HepG2 (cell line): ENCODE data around the gene ZNF341. TPM values are rescaled to one million over a fixed set of nuclear protein-coding genes. Genes with fewer than 3 reads are reported as not detected.

Experiments used
- ATAC-seq: fragments of 200-7000 bp; cut with Tn5 transposase; 3 replicates; pipeline ENCODE4 v1.9.1; 2020; ENCODE audit warnings: mild to moderate bottlenecking, moderate library complexity
- BruUV-seq: library from RNA; stranded (reverse); fragments of 400-500 nt; replicated peaks from 2 replicates; lab custom pipeline; 2021; lab: Mats Ljungman, UMichigan
- CTCF ChIA-PET: fragments of 300-600 bp; formaldehyde crosslinking; extraction: SDS; loops from one replicate; lab custom pipeline; 2021; ENCODE audit warnings: low total read pairs, inconsistent platforms, low intra/inter-chr PET ratio; lab: Yijun Ruan, JAX
- POLR2A ChIA-PET: fragments of 350-600 bp; sonication (Branson Sonifier 250); formaldehyde crosslinking; loops from one replicate; lab custom pipeline; 2020; ENCODE audit warnings: antibody characterized with exemption, inconsistent platforms; lab: Yijun Ruan, JAX
- DNase-seq: peaks from one replicate; pipeline ENCODE4 v3.0.0-alpha.2; 2015; ENCODE audit warnings: low spot score
- FAIRE-seq: peaks from 3 replicates; lab custom pipeline; 2011; peaks lifted over from hg19 to GRCh38; lab: Jason Lieb, UNC
- H2AFZ ChIP-seq: one replicate; pipeline ENCODE4 v1.6.1; 2011; ENCODE audit warnings: low read length, inconsistent platforms
- H3K27ac ChIP-seq: fragments of 300-600 bp; 3 replicates; pipeline ENCODE4 v1.8.0; 2011; ENCODE audit warnings: mixed run types, mild to moderate bottlenecking, mixed read lengths, low read length, inconsistent platforms; ENCODE audit not compliant: insufficient read depth; ENCODE audit errors: extremely low read length
- H3K27me3 ChIP-seq, 2 experiments: fragments of 200-600 bp in 1 of 2; 2 replicates in 1 of 2; 3 replicates in 1 of 2; pipeline versions ENCODE4 v1.6.0 to v1.8.0; 2011; ENCODE audit warnings: low read length in 2 of 2, mild to moderate bottlenecking in 2 of 2, moderate library complexity in 2 of 2, inconsistent platforms in 1 of 2; ENCODE audit not compliant: insufficient read depth in 2 of 2, control insufficient read depth in 1 of 2
- H3K36me3 ChIP-seq, 2 experiments: fragments of 200-600 bp in 1 of 2; replicated peaks in 1 of 2; 2 replicates in 1 of 2; 3 replicates in 1 of 2; pipeline versions ENCODE4 v1.5.1 to v1.8.0; 2011; ENCODE audit warnings: low read length in 2 of 2, inconsistent platforms in 1 of 2; ENCODE audit not compliant: insufficient read depth in 2 of 2, control insufficient read depth in 1 of 2
- H3K4me1 ChIP-seq: 2 replicates; pipeline ENCODE4 v1.5.1; 2012; ENCODE audit warnings: low read length, inconsistent platforms; ENCODE audit not compliant: insufficient read depth
- H3K4me2 ChIP-seq: 2 replicates; pipeline ENCODE4 v1.6.0; 2011; ENCODE audit warnings: low read depth, low read length, inconsistent platforms
- H3K4me3 ChIP-seq, 3 experiments: fragments of 200-600 bp in 1 of 3; sonication (generic), shearing (Covaris generic) in 1 of 3; replicated peaks in 1 of 3; 2 replicates each; pipeline ENCODE4 v1.5.1; 2011 to 2016; ENCODE audit warnings: low read length in 3 of 3, inconsistent platforms in 2 of 3, low read depth in 2 of 3, mild to moderate bottlenecking in 2 of 3, control low read depth in 1 of 3, mixed read lengths in 1 of 3; ENCODE audit not compliant: insufficient read depth in 1 of 3
- H3K79me2 ChIP-seq: one replicate; pipeline ENCODE4 v1.6.1; 2011; ENCODE audit warnings: low read length, inconsistent platforms; ENCODE audit not compliant: insufficient read depth
- H3K9ac ChIP-seq: 2 replicates; pipeline ENCODE4 v1.6.0; 2011; ENCODE audit warnings: mild to moderate bottlenecking, low read depth, low read length, inconsistent platforms; ENCODE audit not compliant: insufficient read depth
- H3K9me3 ChIP-seq: 2 replicates; pipeline ENCODE4 v1.5.1; 2012; ENCODE audit warnings: mild to moderate bottlenecking, low read length
- H4K20me1 ChIP-seq: 2 replicates; pipeline ENCODE4 v1.6.0; 2011; ENCODE audit warnings: inconsistent platforms, mild to moderate bottlenecking, low read length, moderate library complexity; ENCODE audit not compliant: insufficient read depth
- CHD4 ChIP-seq: fragments of 200-600 bp; sonication (generic); IDR thresholded peaks from 2 replicates; pipeline ENCODE4 v1.7.0; 2017; ENCODE audit warnings: mild to moderate bottlenecking, low read length, borderline replicate concordance
- EHMT2 ChIP-seq: fragments of 200-600 bp; sonication (generic); IDR thresholded peaks from 2 replicates; pipeline ENCODE4 v1.7.0; 2017; ENCODE audit warnings: antibody characterized with exemption, low read depth, low read length, borderline replicate concordance
- ISL2 ChIP-seq: sonication (generic); formaldehyde crosslinking; IDR thresholded peaks from 2 replicates; pipeline ENCODE4 v1.5.0; 2020; ENCODE audit warnings: missing genetic modification reagents
- JUN ChIP-seq: sonication (generic); formaldehyde crosslinking; IDR thresholded peaks from 2 replicates; pipeline ENCODE4 v1.4.0; 2020; ENCODE audit warnings: mild to moderate bottlenecking, missing genetic modification reagents
- KDM1A ChIP-seq: IDR thresholded peaks from 2 replicates; pipeline ENCODE4 v1.6.1; 2016; ENCODE audit warnings: missing compliant biosample characterization
- ONECUT2 ChIP-seq: sonication (generic); formaldehyde crosslinking; IDR thresholded peaks from 2 replicates; pipeline ENCODE4 v1.4.0; 2020; ENCODE audit warnings: missing genetic modification reagents
- STAG1 ChIP-seq: sonication (generic); formaldehyde crosslinking; IDR thresholded peaks from 2 replicates; pipeline ENCODE4 v1.4.0; 2020; ENCODE audit warnings: missing genetic modification reagents
- TP53 ChIP-seq: sonication (generic); formaldehyde crosslinking; conservative IDR thresholded peaks from 2 replicates; pipeline ENCODE4 v1.4.0; 2020; ENCODE audit warnings: missing genetic modification reagents
- UBTF ChIP-seq: sonication (generic); formaldehyde crosslinking; IDR thresholded peaks from 2 replicates; pipeline ENCODE4 v1.4.0; 2020; ENCODE audit warnings: mild to moderate bottlenecking, missing genetic modification reagents
- ZFP82 ChIP-seq: sonication (generic); formaldehyde crosslinking; IDR thresholded peaks from 2 replicates; pipeline ENCODE4 v1.5.1; 2020; ENCODE audit warnings: mild to moderate bottlenecking, missing genetic modification reagents, borderline replicate concordance
- ZGPAT ChIP-seq: IDR thresholded peaks from 2 replicates; pipeline ENCODE4 v1.6.1; 2016; ENCODE audit warnings: mild to moderate bottlenecking
- ZNF543 ChIP-seq: sonication (generic); formaldehyde crosslinking; IDR thresholded peaks from 2 replicates; pipeline ENCODE4 v1.4.0; 2020; ENCODE audit warnings: mild to moderate bottlenecking, missing genetic modification reagents
- ZNF629 ChIP-seq: sonication (generic); formaldehyde crosslinking; conservative IDR thresholded peaks from 2 replicates; pipeline ENCODE4 v1.5.0; 2020; ENCODE audit warnings: missing genetic modification reagents
- ZSCAN20 ChIP-seq: sonication (generic); formaldehyde crosslinking; IDR thresholded peaks from 2 replicates; pipeline ENCODE4 v1.4.0; 2020; ENCODE audit warnings: missing genetic modification reagents, mild to moderate bottlenecking, borderline replicate concordance
- ZSCAN21 ChIP-seq: sonication (generic); formaldehyde crosslinking; IDR thresholded peaks from 2 replicates; pipeline ENCODE4 v1.8.0; 2022; ENCODE audit warnings: mild to moderate bottlenecking, missing genetic modification reagents, moderate library complexity, borderline replicate concordance
- WGBS: methylation state at CpG from one replicate; pipeline ENCODE4 v1.1.6; 2017; ENCODE audit warnings: low lambda C conversion rate; 5-methylcytosine and 5-hydroxymethylcytosine counted together
- in situ Hi-C: cut with HindIII; loops from 2 replicates; pipeline ENCODE4 v1.10.0; 2017; ENCODE audit warnings: low pct_unique_long_range_greater_than_20kb; ENCODE audit not compliant: extremely low pct_ligation_motif_present
- intact Hi-C: fragments of 100-400 bp; cut with micrococcal nuclease; formaldehyde crosslinking; loops from one replicate; pipeline ENCODE4 v1.10.0; 2022; ENCODE audit not compliant: unreplicated experiment
- polyA plus RNA-seq, 8 experiments: library from polyadenylated mRNA; depleted of rRNA in 3 of 8; stranded (reverse) in 7 of 8; unstranded in 1 of 8; fragments of >200 nt; fragmentation: Illumina TruSeq in 4 of 8; extraction: Trizol in 4 of 8; gene quantifications; 2 replicates each; pipeline versions ENCODE4 v1.2.1 to v1.2.3, GENCODE V29; 2011 to 2016; ENCODE audit warnings: low read depth in 4 of 8, missing spikeins in 1 of 8, mixed read lengths in 1 of 8; ENCODE audit not compliant: insufficient read depth in 1 of 8
- total RNA-seq, 5 experiments: library from RNA; depleted of rRNA; stranded (reverse); fragments of >200 nt; fragmentation: Illumina TruSeq; extraction: Trizol; gene quantifications; 2 replicates each; pipeline ENCODE4 v1.2.3, GENCODE V29; 2016; ENCODE audit warnings: low read depth in 1 of 5

Gene ZNF341
- total and polyA plus RNA-seq, 2 of the 13 experiments (the other 11 are each of a cell fraction or from before 2014, with no cell fraction given) = 1.1 to 2.2 TPM

- no peaks in the 10 kb centered on the region for H3K27me3 ChIP-seq
- no TSS peak for BruUV-seq
- no peak for ATAC-seq
- 41% methylated on average over 1 of the region's 1 CpG for WGBS
- no peaks in the 10 kb centered on the region for H4K20me1 ChIP-seq
- no peak for FAIRE-seq
- in situ Hi-C loops = no loop called here
- no peak overlapping the region for H3K9ac ChIP-seq
- H3K4me3 ChIP-seq = no peak overlapping the region
- H3K36me3 ChIP-seq = no peaks in the 10 kb centered on the region
- no peak overlapping the region for H3K27ac ChIP-seq
- DNase-seq = no peak
- TF ChIP-seq ZNF629 (CRISPR knock-in tag) = peak; percentile 37; the same call in 1 of the 2 replicates
- 0 out of 2 replicates have a peak, but pooled peaks have one; percentile 8 for TF ChIP-seq ZFP82 (CRISPR knock-in tag)
- peak; percentile 85; the same call in 1 of the 2 replicates for TF ChIP-seq ZSCAN21 (CRISPR knock-in tag)
- no peak for TF ChIP-seq STAG1 (CRISPR knock-in tag)
- 0 out of 2 replicates have a peak, but pooled peaks have one; percentile 33 for TF ChIP-seq ZNF543 (CRISPR knock-in tag)
- TF ChIP-seq ZSCAN20 (CRISPR knock-in tag) = peak; percentile 60; the same call in 1 of the 2 replicates
- TF ChIP-seq EHMT2 = no peak
- TF ChIP-seq ONECUT2 (CRISPR knock-in tag) = 0 out of 2 replicates have a peak, but pooled peaks have one; percentile 19
- TF ChIP-seq ZGPAT (CRISPR knock-in tag) = 0 out of 2 replicates have a peak, but pooled peaks have one; percentile 5
- TF ChIP-seq JUN (CRISPR knock-in tag) = 0 out of 2 replicates have a peak, but pooled peaks have one; percentile 1
- no peak for TF ChIP-seq ISL2
- 0 out of 2 replicates have a peak, but pooled peaks have one; percentile 17 for TF ChIP-seq CHD4
- TF ChIP-seq UBTF (CRISPR knock-in tag) = 0 out of 2 replicates have a peak, but pooled peaks have one; percentile 25
- TF ChIP-seq TP53 (CRISPR knock-in tag) = peak; percentile 73; the same call in 1 of the 2 replicates
- TF ChIP-seq KDM1A = 0 out of 2 replicates have a peak, but pooled peaks have one; percentile 4
- no peaks in the 10 kb centered on the region for H3K9me3 ChIP-seq
- intact Hi-C loops = loop anchor here (5.0 kb wide), 1 partner anchor 123 kb away; the partner anchor contains the start of gene CHMP4B
- ChIA-PET CTCF (no interaction called here), POLR2A (interaction anchor here (1.0 kb wide), 1 partner anchor 16 kb away, joined by 3 read pairs; no protein-coding TSS in a partner anchor)
- H3K4me2 ChIP-seq = peak overlapping the region; percentile 47
- no peak overlapping the region for H2AFZ ChIP-seq
- H3K79me2 ChIP-seq = peaks cover 11% of the 10 kb centered on the region
- H3K4me1 ChIP-seq = peaks cover 79% of the 10 kb centered on the region
Measured at GRCh38 chr20:33689493-33689892, 42.3 kb upstream of the ZNF341 start.
